GM12891 (cell line): ENCODE results near the gene KRT76.
"Not testable (repeated sequence)": the region's sequence is repeated elsewhere in the genome, so short reads cannot be mapped to it uniquely, and the experiment has no call there.

ENCODE experiments used
- DNase-seq: peaks from one replicate; pipeline ENCODE4 v3.0.0; 2011; ENCODE audit warnings: low spot score; ENCODE audit not compliant: insufficient read length
- FAIRE-seq: peaks from 2 replicates; lab custom pipeline; 2011; peaks lifted over from hg19 to GRCh38; lab: Jason Lieb, UNC
- PAX5 ChIP-seq: IDR thresholded peaks from 2 replicates; pipeline ENCODE4 v1.6.1; 2011; ENCODE audit warnings: low read length, moderate library complexity, mild to moderate bottlenecking; ENCODE audit not compliant: insufficient read depth, severe bottlenecking
- POLR2A ChIP-seq: IDR thresholded peaks from 2 replicates; pipeline ENCODE4 v1.6.1; 2011; ENCODE audit warnings: low read depth, low read length, control low read depth
- POLR2AphosphoS5 ChIP-seq: IDR thresholded peaks from 2 replicates; pipeline ENCODE4 v1.6.1; 2011; ENCODE audit warnings: low read depth, low read length, control low read depth
- POU2F2 ChIP-seq: IDR thresholded peaks from 2 replicates; pipeline ENCODE4 v1.6.1; 2011; ENCODE audit warnings: low read depth, mild to moderate bottlenecking, control low read depth, low read length, moderate library complexity
- SPI1 ChIP-seq: IDR thresholded peaks from 2 replicates; pipeline ENCODE4 v1.6.1; 2011; ENCODE audit warnings: low read depth, low read length, control low read depth
- TAF1 ChIP-seq: IDR thresholded peaks from 2 replicates; pipeline ENCODE4 v1.6.1; 2011; ENCODE audit warnings: low read depth, low read length, control low read depth

The KRT76 gene

DNA sequence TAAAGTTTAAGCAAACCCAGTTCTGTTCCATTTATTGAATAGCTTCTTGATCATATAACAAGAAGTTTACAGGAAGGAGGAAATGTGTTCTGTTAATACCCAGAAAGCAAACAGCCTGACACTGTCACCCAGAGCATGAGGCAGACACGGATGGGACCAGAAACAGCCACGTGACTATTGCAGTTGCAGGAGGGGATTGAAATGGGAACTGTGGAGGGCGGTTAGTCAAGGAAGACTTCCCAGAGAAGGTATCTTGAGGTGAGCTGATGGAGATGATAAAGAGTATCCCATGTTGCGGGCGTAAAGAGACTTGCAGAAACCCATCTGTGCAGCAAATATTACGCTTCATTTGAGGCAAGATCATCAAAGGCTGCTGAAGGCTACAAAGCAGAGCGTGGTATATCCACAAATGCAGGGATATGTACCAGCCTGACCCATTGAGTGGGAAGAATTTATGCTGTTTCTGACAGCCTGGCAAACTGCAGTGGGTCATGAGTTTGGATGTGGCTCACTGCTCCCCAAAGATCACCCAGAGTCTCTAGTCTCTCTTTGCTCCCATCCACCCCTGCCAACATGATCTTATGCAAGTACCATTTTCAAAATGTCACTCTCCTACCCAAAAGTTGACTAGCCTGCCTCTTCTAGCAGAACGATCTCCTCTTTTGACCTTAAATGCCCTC lies 20.7 kb downstream of the KRT76 start:
- FAIRE-seq, result no peak
- TF ChIP-seq POLR2A (no peak), SPI1 (no peak), PAX5 (no peak), POU2F2 (no peak), TAF1 (no peak), POLR2AphosphoS5 (no peak)
- DNase-seq, result no peak

DNA sequence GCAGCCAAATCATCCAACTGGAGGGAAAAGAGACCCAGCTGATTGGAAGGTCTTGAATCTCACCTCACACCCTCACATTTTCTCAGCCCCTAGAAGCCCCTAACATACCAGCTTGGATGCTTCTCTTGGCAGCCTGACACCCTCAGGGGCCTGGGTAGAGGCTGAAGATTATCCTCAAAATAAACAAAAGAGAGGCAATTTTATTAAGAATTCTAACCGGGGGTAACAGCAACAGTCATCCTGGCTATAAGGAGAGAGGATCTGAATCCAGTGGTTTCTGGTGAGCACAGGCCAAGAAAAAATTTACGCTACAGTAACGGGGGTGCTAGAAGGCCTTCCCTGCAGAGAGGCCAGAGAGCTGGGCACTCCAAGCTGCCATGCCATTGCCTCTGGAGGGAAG lies 21.6 kb downstream of the KRT76 start:
- DNase-seq, result no peak
- FAIRE-seq, result no peak
- TF ChIP-seq POU2F2 (no peak), POLR2AphosphoS5 (no peak), PAX5 (no peak), POLR2A (no peak), TAF1 (no peak), SPI1 (no peak)

DNA sequence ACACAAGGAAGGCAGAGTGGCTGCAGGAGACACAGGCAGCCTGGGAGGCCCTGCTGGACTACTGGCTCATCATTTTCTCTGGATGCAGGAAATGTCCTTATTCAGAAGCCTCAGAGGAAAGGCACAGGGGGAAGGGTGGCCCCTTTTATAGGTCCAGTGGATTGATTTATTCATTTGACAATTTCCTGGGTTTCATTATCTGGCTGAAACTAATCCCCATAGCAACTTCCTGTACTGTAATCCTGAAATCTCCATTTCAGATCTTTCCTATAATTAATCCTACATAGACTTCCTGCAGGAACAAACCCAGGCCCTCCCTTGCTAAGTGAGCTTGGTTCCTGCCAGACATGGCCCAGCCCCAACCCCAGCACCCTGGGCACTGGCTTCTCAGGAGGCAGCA lies 23.0 kb downstream of the KRT76 start:
- TF ChIP-seq SPI1 (no peak), POLR2AphosphoS5 (no peak), TAF1 (no peak), PAX5 (no peak), POU2F2 (no peak), POLR2A (no peak)
- FAIRE-seq, result no peak
- no peak for DNase-seq

DNA sequence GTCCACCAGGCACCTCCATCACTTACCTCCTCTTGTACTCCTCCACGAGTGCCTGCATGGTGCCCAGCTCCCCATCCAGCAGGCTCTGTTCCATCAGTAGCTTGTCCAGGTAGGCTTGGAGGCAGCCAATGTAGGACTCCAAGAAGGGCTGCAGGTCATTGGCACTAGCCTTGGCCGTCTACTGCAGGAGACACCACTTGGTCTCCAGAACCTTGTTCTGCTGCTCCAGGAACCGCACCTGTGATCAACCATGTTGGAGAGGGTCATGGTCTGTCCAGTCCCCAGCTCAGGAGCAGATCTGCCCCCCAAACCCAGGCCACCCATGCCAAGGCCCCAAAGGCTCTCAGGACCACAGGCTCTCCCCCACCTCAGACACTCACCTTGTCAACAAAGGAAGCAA lies 23.9 kb downstream of the KRT76 start:
- TF ChIP-seq SPI1, result no peak
- no peak for TF ChIP-seq PAX5
- TF ChIP-seq POLR2AphosphoS5, result no peak
- no peak for TF ChIP-seq POLR2A
- TF ChIP-seq POU2F2, result no peak
- no peak for TF ChIP-seq TAF1
- DNase-seq, result no peak
- no peak for FAIRE-seq

DNA sequence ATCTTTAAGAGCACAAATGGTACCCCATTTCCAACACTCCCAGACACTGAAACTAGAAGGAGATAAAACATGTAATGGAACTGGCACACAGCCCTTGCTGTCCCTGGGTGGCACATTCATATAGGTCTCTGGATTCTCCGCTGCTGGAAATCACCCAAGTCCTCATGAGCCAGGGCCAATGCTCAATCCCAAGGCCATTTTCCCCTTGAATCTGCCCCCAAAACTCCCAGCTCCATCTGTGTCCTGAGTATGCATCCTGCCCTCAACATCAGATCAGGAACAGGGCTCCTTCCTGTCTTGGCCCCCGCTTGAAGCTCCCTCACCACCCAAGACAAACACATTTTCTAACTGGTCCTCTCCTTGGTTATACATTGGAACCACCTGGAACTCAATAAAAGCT lies 24.6 kb downstream of the KRT76 start:
- DNase-seq, result no peak
- no peak for TF ChIP-seq POU2F2
- TF ChIP-seq SPI1, result no peak
- no peak for TF ChIP-seq POLR2AphosphoS5
- TF ChIP-seq PAX5, result no peak
- no peak for TF ChIP-seq POLR2A
- TF ChIP-seq TAF1, result no peak

DNA sequence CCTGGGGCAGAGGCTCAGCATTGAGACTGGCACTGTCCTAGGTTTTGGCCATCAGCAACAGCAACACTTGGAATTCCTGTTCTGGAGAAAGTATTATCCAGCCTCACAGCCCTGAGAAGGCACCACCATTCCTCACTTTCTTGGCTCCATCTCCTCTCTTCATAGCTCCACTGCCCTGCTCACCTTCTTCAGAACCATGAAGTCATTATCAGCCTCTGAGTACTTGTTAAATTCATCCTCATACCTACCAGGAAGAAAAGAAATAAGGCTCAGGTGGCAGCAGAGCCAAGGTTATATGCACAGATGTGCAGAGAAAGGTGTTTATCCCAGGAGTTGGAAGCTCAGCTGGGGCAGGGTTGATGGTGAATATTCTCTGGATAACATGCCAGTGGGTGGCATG lies 25.4 kb downstream of the KRT76 start:
- FAIRE-seq, result no peak
- no peak for DNase-seq
- TF ChIP-seq POLR2A (no peak), SPI1 (no peak), POU2F2 (no peak), POLR2AphosphoS5 (no peak), TAF1 (no peak), PAX5 (no peak)

More for the DNA sequence above, 24.6 kb downstream of the KRT76 start:
- FAIRE-seq, result no peak

DNA sequence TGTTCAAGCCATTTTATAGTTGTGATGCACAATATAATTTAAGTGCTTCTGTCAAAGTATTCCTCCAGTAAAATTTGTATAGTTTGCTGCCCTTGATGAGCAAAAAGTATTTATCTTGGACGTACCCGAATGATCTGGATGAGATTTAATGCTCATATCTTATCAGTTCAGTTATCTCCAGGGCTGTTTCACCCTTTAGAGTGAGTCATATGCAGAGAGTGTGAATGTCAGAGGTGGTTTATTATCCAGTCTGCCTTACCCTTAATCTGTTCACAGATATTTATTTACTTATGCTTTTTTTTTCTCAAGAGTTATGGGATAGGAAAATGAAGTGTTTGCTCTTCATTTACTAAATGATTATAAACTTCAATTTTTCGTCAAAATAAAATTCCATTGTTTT lies 26.6 kb downstream of the KRT76 start:
- FAIRE-seq, result not testable (repeated sequence)

DNA sequence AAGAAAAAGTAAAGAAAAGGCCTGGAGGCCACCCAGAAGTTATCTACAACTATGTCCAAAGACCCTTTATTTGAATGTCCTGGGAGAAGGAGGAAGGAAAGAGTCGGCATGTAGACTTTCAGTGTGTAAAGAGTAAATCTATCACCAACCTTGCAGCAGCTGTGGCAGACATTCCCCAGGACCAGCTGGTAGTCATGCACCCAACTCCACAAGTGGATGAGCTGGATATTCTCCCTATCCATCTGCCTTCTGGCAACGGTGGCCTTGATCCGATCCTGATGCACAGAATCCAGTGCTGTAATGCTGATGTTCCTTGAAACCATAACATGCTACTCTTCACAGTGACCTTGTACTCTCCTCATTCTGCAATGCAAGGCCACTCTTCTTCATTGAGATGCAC lies 27.3 kb downstream of the KRT76 start:
- no peak for FAIRE-seq
- no peak for TF ChIP-seq PAX5
- no peak for TF ChIP-seq POU2F2
- TF ChIP-seq TAF1, result no peak
- TF ChIP-seq SPI1, result no peak
- no peak for TF ChIP-seq POLR2A
- no peak for DNase-seq

More for the DNA sequence above, 26.6 kb downstream of the KRT76 start:
- DNase-seq, result not testable (repeated sequence)

DNA sequence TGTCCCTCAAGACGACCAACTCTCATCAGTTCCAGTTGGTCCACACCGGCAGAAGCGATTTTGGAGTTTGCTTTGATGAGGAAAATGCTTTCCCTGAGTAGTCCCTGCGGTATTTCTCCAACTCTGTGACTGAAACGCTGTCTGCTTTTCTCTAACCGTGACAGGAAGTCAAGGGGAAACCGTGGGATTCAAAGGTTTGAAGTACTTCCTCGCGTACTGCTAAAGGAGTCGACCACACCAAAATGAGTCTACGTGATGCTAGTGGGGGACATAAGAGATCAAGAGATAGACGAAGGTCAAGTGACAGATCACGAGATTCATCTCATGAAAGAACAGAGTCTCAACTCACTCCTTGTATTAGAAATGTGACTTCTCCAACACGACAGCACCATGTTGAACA lies 28.6 kb downstream of the KRT76 start:
- FAIRE-seq (no peak), DNase-seq (no peak)
- TF ChIP-seq POLR2AphosphoS5 (no peak), PAX5 (no peak), POU2F2 (no peak), TAF1 (no peak), SPI1 (no peak), POLR2A (no peak)

DNA sequence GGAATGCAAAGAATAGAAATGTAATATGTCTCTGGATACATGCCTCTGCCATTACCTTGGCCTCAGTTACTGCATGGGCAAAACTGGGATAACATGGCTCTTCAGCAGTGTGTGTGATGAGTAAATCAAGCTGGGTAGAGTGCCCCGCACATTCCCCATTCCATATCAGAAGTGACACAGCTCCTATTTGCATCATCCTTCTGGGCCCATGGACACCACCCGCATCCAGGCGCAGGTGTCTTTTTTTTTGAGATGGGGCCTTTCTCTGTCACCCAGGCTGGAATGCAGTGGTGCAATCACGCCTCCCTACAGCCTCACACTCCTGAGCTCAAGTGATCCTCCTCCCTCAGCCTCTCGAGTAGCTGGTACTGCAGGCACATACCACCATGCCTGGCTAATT lies 31.6 kb downstream of the KRT76 start:
- DNase-seq (no peak), FAIRE-seq (no peak)
- TF ChIP-seq PAX5 (no peak), SPI1 (no peak)

DNA sequence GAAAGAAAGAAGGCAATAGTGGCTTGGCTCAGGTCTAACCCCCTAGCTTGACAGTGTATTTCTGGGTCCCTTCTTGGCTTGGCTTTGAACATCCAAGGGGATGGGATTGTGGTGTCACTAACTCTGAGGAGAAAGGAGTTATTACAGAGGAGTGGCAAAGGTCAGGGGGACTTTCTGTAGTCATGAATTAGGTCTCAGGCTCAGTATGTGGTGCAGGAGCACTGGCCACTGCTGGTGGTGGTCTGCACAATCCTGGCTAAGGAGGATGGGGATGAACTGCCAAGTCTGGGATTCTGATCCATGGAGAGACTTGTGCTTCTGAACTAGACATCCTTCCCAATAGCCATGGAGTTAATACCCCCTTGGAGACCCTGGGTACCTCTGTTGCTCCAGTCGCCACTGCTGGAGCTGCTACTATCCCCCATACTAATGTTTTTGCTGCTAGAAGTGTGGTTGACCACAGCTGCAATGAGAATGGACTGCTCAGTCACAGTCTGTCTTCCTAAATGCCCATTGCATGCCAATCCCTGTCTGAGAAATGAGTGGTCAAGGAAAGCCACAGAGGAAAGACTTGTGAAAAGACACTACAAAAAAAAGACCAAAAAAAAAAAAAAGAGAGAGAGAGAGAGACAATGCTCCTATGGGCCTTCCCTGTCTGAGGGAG lies 32.5 kb downstream of the KRT76 start:
- no peak for TF ChIP-seq POU2F2
- no peak for TF ChIP-seq POLR2AphosphoS5
- TF ChIP-seq POLR2A, result no peak
- no peak for TF ChIP-seq TAF1
- TF ChIP-seq SPI1, result no peak
- TF ChIP-seq PAX5, result no peak
- FAIRE-seq (no peak), DNase-seq (no peak)
